GM18867 (cell line): ENCODE results near the gene PRAF2.
A peak's percentile ranks its signal among the peaks of the same experiment; 100 is the strongest.

Source experiments
- ATAC-seq: cut with Tn5 transposase; IDR thresholded peaks from one replicate; pipeline ENCODE4 v1.9.1; 2021; ENCODE audit warnings: mild to moderate bottlenecking, moderate library complexity; ENCODE audit not compliant: unreplicated experiment

PRAF2 gene

DNA sequence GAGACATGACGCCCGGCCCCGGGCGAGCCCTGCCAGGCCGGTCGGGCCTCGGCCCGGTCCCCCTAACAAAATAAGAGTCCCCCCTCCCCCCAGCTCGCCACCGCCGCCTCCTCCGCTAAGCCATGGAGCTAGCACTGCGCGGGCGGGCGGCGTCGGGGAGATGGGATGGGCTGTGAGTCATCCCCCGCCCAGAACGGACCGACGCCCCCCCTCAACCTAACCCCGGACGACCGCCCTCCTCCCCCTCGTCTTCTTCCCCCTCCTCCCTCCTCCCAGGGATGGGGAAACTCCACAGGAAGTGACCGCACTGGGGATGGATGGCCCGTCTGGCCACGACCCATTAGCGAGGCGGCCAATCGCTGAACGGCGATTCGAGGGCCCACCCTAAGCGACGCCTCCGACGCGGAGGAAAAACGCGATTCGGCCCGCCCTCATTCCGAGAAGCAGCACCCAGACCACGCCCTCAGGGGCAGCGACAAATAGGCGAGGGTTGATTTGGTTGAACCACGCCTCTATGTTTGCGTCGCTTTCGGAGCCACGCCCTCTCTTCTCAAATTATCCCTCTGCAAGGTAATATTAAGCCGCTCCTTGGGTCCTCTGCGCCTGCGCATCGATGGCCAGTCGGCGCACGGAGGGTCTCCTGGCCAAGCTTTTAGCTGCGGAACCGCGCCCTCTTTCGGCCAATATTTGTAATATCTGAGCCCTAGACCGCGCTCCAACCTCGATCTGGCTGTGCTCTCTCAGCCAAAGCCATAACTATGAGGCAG, 30.4 kb downstream of the PRAF2 start, which contains the start of gene TFE3:
Gene TFE3, minus strand, starts transcription at position 138 of the 767 bp plus-strand sequence. Its CDS starts 131 bp downstream, at position 7.
- peak; percentile 89 for ATAC-seq

- no peak for ATAC-seq
Observed at GRCh38 chrX:49042581-49043219, 31.1 kb downstream of the PRAF2 start.

DNA sequence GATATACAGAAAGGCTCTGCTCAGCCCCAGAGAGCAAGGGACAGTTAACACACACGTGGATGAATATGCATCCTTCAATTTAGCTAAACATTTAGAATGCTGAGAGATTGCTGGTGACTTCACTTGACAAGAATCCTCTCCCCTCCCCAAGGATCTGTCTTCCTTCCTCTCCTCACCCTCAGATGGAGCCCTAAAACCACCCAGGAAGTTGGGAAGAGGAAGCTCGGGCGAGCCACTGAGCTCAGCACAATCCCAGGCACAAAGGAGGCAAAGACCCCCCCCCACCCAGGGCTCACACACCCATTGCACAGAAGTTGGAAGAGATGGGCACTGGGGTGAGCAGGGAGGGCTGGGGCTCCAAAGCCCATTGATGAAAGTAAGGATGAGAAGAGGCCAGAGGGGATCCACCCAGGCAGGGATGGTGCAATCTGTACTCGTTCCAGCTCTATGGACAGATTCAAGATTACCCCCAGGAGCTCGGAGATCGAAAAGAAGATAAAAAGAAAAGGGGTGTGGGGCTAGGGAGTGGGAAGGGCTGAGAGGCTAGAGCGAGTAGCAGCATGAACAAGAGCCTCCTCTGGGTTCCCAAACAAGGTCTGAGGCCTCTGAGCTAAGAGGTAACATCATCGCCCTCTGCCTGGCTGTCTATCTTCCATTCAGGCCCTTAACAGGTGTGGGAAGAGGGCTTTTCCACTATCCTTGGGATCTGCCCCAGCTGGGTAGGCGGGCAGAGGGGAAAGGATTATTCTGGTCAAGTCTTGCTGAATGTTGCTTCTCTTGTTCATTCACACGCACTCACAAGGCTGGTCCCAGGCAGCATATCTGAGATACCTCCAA, 31.8 kb downstream of the PRAF2 start:
- ATAC-seq, result no peak

DNA sequence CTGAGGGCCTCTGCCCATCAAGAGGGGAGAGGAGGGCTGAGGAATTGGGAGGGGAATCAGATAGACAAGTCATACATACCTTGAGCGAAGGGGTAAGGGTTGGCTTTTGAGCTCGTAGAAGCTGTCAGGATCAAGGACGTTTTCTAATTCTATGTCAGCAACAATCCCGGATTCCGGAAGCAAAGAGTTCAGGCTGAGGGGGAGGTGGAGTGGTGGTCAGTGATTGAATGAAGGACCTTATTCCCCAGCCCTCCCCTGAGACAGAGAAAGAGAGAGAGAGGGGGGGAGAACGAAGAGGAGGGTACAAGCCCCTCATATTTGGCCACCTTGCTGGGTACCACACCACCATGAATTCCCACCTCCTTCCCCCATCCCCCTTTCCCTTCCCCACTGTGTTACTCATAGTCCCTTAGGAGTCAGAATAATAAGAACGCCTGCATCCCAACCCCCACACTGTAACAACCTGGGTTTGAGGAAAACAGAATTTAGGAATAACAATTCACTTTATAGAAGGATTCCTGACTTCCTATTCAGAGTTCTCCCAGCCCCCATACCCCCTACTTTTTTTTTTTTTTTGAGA, 33.3 kb downstream of the PRAF2 start:
- no peak for ATAC-seq

GRCh38 chrX:49039598-49040375, 34.0 kb downstream of the PRAF2 start:
- no peak for ATAC-seq

DNA sequence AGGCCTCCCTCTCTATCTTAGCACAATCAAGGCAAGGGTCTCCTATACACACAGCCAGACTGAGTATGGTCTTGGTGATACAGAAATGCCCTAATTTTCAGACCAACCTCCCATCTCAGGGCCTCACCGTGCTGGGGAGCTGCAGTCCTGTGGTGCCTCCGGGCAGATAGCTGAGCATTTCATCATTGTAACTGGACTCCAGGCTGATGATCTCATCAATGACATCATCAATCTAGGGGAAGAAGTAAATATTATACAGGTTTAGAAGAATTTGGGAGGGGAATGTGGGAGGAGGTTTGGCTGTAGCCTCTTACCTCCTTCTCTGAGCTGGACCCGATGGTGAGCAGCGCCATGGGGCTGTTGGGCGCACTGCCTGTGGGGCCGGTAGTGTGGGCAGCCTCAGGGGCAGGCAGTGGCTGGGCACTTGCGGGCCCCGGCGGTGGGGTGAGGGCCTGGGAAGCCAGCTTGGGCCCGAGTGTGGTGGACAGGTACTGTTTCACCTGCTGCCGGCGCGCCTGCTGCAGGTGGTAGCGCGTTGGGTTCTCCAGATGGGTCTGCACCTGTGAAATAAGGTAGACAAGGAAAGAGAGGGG, 35.8 kb downstream of the PRAF2 start:
- no peak for ATAC-seq

GRCh38 chrX:49030283-49030682, 43.5 kb downstream of the PRAF2 start:
- no peak for ATAC-seq

- no peak for ATAC-seq
Observed at GRCh38 chrX:49029876-49030275, 43.9 kb downstream of the PRAF2 start.
